PFSK-1 (cell line): ENCODE results near the gene SYN1.

Source experiments
- FOXP2 ChIP-seq: optimal IDR thresholded peaks from 2 replicates; pipeline ENCODE3; 2011; ENCODE audit warnings: borderline replicate concordance, control low read depth, inconsistent platforms; ENCODE audit not compliant: insufficient read depth; ENCODE audit errors: extremely low read length, extremely low read depth
- POLR2AphosphoS5 ChIP-seq: IDR thresholded peaks from 2 replicates; pipeline ENCODE4 v1.6.1; 2012; ENCODE audit warnings: low read depth, mild to moderate bottlenecking, control low read depth, low read length, moderate library complexity
- REST ChIP-seq, 2 experiments: IDR thresholded peaks; 2 replicates each; pipeline versions ENCODE4 v1.6.1 to v1.8.0; 2011 to 2012; ENCODE audit warnings: low read depth in 2 of 2, low read length in 2 of 2, control low read depth in 1 of 2, inconsistent platforms in 1 of 2, mild to moderate bottlenecking in 1 of 2, moderate library complexity in 1 of 2; ENCODE audit not compliant: insufficient read depth in 1 of 2
- SIN3A ChIP-seq: IDR thresholded peaks from 2 replicates; pipeline ENCODE4 v1.6.1; 2012; ENCODE audit warnings: mild to moderate bottlenecking, low read length, moderate library complexity, borderline replicate concordance; ENCODE audit not compliant: insufficient read depth
- TAF1 ChIP-seq: IDR thresholded peaks from 2 replicates; pipeline ENCODE4 v1.6.1; 2012; ENCODE audit warnings: low read length, control low read depth, borderline replicate concordance; ENCODE audit not compliant: insufficient read depth

SYN1 gene

GRCh38 chrX:47566841-47567240 is 52.8 kb downstream of the SYN1 start:
- TF ChIP-seq POLR2AphosphoS5 (no peak), TAF1 (no peak), REST (IDR thresholded peaks at IDR 0.05; ENCODE audit: insufficient read depth in 1 of 2, low read depth in 2 of 2, low read length in 2 of 2) (no peak), SIN3A (no peak), FOXP2 (no peak)

- TF ChIP-seq FOXP2 (no peak), TAF1 (no peak), POLR2AphosphoS5 (no peak), SIN3A (no peak), REST (IDR thresholded peaks at IDR 0.05; ENCODE audit: insufficient read depth in 1 of 2, low read depth in 2 of 2, low read length in 2 of 2) (no peak)
Observed at GRCh38 chrX:47564438-47565085, 55.1 kb downstream of the SYN1 start.

GRCh38 chrX:47563801-47564315 is 55.8 kb downstream of the SYN1 start:
- no peak for TF ChIP-seq TAF1
- TF ChIP-seq REST (IDR thresholded peaks at IDR 0.05; ENCODE audit: insufficient read depth in 1 of 2, low read depth in 2 of 2, low read length in 2 of 2) = no peak
- TF ChIP-seq SIN3A = no peak
- no peak for TF ChIP-seq FOXP2
- TF ChIP-seq POLR2AphosphoS5 = no peak

GRCh38 chrX:47562615-47563243 is 56.9 kb downstream of the SYN1 start:
- no peak for TF ChIP-seq FOXP2
- no peak for TF ChIP-seq REST (IDR thresholded peaks at IDR 0.05; ENCODE audit: insufficient read depth in 1 of 2, low read depth in 2 of 2, low read length in 2 of 2)
- TF ChIP-seq TAF1 = no peak
- no peak for TF ChIP-seq POLR2AphosphoS5
- no peak for TF ChIP-seq SIN3A
